Measurements from ENCODE around the gene TNPO2.

DNA sequence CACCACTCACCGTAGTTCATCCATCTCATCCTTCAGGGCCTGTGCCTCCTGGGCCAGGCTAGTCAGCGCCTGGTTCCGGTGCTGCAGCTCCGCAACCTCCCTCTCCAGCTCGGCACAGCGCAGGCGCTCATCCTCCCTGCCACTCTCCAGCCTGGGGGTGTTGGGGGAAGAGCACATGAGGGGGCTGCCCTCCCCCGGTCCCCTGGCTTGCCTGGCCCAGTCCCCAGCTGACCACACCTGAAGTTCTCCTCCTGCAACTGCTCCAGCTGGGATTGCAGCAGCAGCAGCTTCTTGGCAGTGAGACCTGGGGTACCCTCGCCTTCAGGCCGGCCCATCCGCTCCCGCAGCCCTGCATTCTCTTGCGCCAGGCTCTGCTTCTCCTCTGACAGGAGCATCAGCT is 47.2 kb upstream of the TNPO2 start:
- TF ChIP-seq, protein P1, sequence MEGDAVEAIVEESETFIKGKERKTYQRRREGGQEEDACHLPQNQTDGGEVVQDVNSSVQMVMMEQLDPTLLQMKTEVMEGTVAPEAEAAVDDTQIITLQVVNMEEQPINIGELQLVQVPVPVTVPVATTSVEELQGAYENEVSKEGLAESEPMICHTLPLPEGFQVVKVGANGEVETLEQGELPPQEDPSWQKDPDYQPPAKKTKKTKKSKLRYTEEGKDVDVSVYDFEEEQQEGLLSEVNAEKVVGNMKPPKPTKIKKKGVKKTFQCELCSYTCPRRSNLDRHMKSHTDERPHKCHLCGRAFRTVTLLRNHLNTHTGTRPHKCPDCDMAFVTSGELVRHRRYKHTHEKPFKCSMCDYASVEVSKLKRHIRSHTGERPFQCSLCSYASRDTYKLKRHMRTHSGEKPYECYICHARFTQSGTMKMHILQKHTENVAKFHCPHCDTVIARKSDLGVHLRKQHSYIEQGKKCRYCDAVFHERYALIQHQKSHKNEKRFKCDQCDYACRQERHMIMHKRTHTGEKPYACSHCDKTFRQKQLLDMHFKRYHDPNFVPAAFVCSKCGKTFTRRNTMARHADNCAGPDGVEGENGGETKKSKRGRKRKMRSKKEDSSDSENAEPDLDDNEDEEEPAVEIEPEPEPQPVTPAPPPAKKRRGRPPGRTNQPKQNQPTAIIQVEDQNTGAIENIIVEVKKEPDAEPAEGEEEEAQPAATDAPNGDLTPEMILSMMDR (IDR thresholded peaks at IDR 0.05): no peak
- TF ChIP-seq POLR2AphosphoS5 (IDR thresholded peaks at IDR 0.05) (no peak), POLR2A (IDR thresholded peaks at IDR 0.05) (no peak)
